ENCODE results near the gene MPRIP. TPM values are rescaled to one million over a fixed set of nuclear protein-coding genes. Genes with fewer than 3 reads are reported as not detected.

MPRIP gene
- total and polyA plus RNA-seq, 10 donors: 52.3 to 309 (median 131) TPM

DNA sequence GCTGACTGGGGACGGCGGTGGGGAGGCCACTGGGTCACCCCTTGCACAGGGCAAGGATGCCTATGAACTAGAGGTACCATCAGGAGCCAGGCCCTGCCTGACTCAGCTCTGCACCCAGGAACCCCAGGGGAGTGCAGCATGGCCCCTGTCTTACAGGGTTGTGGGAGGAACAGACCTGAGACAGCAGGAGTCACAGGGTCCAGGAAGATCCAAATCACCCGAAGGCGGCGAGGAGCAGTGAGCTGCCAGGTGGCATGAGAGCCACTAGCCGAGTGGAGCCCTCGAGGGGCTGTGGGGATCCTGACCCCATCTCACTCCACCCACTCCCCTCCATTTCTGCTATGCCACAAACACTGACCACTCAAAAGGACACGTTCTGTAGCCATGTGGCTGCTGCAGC is 133.1 kb downstream of the MPRIP start:
- Histone ChIP-seq H3K4me1 (peaks cover 22 to 98% (median 60%) of the 10 kb centered on the region in 6 donors), H3K9me3 (no peaks in the 10 kb centered on the region), H3K4me3 (no peak overlapping the region), H3K27ac (peak overlapping the region in 7 of 8 donors; percentile 9 to 78 (median 69)), H3K36me3 (peaks cover 0 to 100% (median 89%) of the 10 kb centered on the region in 6 donors), H3K27me3 (replicated peaks in 1 of 7) (no peaks in the 10 kb centered on the region)
- intact Hi-C loops (cut with DNase I; ENCODE audit: low total_unique reads): loop anchor here (10.0 kb wide), 1 partner anchor 59 kb away; the partner anchor contains the start of gene FLCN
- no peak for DNase-seq
- TF ChIP-seq, protein P1, sequence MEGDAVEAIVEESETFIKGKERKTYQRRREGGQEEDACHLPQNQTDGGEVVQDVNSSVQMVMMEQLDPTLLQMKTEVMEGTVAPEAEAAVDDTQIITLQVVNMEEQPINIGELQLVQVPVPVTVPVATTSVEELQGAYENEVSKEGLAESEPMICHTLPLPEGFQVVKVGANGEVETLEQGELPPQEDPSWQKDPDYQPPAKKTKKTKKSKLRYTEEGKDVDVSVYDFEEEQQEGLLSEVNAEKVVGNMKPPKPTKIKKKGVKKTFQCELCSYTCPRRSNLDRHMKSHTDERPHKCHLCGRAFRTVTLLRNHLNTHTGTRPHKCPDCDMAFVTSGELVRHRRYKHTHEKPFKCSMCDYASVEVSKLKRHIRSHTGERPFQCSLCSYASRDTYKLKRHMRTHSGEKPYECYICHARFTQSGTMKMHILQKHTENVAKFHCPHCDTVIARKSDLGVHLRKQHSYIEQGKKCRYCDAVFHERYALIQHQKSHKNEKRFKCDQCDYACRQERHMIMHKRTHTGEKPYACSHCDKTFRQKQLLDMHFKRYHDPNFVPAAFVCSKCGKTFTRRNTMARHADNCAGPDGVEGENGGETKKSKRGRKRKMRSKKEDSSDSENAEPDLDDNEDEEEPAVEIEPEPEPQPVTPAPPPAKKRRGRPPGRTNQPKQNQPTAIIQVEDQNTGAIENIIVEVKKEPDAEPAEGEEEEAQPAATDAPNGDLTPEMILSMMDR (IDR thresholded peaks at IDR 0.05 in 8 of 11, conservative IDR thresholded peaks at IDR 0.05 in 3 of 11): no peak
- no peak for TF ChIP-seq POLR2A (IDR thresholded peaks at IDR 0.05)
- TF ChIP-seq POLR2AphosphoS5 (IDR thresholded peaks at IDR 0.05): no peak
- WGBS, 5 donors: 82 to 97% (median 90%) methylated on average over 3 to 8 of the region's 8 CpGs

DNA sequence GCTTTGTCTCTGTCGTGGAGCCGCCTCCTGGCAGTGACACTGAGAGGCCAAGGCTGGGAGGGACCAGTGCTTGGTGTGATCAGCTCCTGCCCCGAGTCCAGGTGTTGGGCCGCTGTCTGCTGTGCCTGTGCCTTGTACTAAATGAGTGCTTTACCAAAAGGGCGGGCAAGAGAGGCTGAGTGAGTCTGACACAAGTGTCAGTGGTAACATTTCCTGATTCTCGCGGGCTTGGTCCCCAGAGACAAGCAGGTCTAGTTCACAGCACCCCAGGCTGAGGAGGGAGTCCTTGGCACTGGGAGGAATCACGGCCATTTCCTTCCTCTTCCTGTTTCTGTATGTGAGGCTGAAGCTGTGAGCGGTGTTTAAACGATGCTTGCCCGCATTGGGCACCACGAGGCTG is 133.7 kb downstream of the MPRIP start:
- H3K27ac ChIP-seq: peak overlapping the region; percentile 9 to 78 (median 69)
- H3K36me3 ChIP-seq: peaks cover 0 to 100% (median 95%) of the 10 kb centered on the region in 6 donors
- peak overlapping the region in 1 of 8 donors; percentile 18 for H3K4me3 ChIP-seq
- intact Hi-C loops (cut with DNase I; ENCODE audit: low total_unique reads): loop anchor here (10.0 kb wide), 1 partner anchor 59 kb away; the partner anchor contains the start of gene FLCN
- TF ChIP-seq, protein P1 (IDR thresholded peaks at IDR 0.05 in 8 of 11, conservative IDR thresholded peaks at IDR 0.05 in 3 of 11): no peak
- TF ChIP-seq POLR2A (IDR thresholded peaks at IDR 0.05) (no peak), POLR2AphosphoS5 (IDR thresholded peaks at IDR 0.05) (peak in 2 of 3 donors; percentile 76 to 81)
- 28 to 60% (median 46%) methylated on average over 8 to 12 of the region's 12 CpGs for WGBS, 5 donors
- H3K27me3 ChIP-seq (replicated peaks in 1 of 7): no peaks in the 10 kb centered on the region
- H3K9me3 ChIP-seq: no peaks in the 10 kb centered on the region
- no peak for DNase-seq
- peaks cover 16 to 98% (median 55%) of the 10 kb centered on the region in 6 donors for H3K4me1 ChIP-seq

DNA sequence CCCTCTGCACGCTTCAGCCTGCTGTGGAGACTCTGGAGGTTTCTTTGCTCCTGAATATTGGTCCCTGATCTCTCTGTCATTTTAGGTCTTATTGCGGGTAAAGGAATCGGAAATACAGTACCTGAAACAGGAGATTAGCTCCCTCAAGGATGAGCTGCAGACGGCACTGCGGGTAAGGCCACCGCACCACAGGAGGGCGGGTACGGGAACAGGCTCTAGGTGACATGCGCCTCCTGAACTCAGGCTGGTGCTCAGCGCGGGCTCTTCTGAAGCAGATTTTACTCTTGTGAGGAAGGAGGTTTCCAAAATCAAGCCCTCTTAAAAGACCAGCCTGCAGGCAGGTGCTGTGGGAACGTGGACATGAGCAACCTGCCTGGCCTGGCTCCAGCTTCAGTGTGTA is 134.1 kb downstream of the MPRIP start:
- no peak for TF ChIP-seq POLR2AphosphoS5 (IDR thresholded peaks at IDR 0.05)
- Histone ChIP-seq H3K27ac (peak overlapping the region; percentile 14 to 78 (median 69)), H3K4me3 (peak overlapping the region in 1 of 8 donors; percentile 18), H3K4me1 (peaks cover 17 to 98% (median 54%) of the 10 kb centered on the region in 6 donors), H3K27me3 (replicated peaks in 1 of 7) (no peaks in the 10 kb centered on the region), H3K9me3 (no peaks in the 10 kb centered on the region), H3K36me3 (peaks cover 0 to 100% (median 95%) of the 10 kb centered on the region in 6 donors)
- 75 to 84% (median 79%) methylated on average over 11 to 12 of the region's 12 CpGs for WGBS, 5 donors
- no peak for DNase-seq
- intact Hi-C loops (cut with DNase I; ENCODE audit: low total_unique reads): loop anchor here (10.0 kb wide), 1 partner anchor 58 kb away; the partner anchor contains the start of gene FLCN

DNA sequence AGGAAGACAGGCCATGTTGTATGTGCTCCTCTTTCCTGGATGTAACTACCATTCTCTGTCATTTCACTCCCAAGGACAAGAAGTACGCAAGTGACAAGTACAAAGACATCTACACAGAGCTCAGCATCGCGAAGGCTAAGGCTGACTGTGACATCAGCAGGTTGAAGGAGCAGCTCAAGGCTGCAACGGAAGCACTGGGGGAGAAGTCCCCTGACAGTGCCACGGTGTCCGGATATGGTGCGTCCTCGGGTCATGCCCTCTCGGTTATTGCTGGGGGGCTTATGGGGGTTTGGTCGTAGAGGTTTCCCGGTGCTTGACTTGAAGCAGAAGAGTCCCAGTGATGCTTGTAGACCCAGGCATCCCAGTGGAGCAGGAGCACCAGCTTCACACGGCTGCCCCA is 134.9 kb downstream of the MPRIP start:
- peaks cover 0 to 100% (median 93%) of the 10 kb centered on the region in 6 donors for H3K36me3 ChIP-seq
- DNase-seq: no peak
- H3K4me3 ChIP-seq: no peak overlapping the region
- TF ChIP-seq POLR2AphosphoS5 (IDR thresholded peaks at IDR 0.05) (peak in 1 of 3 donors; percentile 21), POLR2A (IDR thresholded peaks at IDR 0.05) (no peak)
- intact Hi-C loops (cut with DNase I; ENCODE audit: low total_unique reads): loop anchor here (10.0 kb wide), 1 partner anchor 58 kb away; the partner anchor contains the start of gene FLCN
- peaks cover 20 to 100% (median 53%) of the 10 kb centered on the region in 6 donors for H3K4me1 ChIP-seq
- 84 to 98% (median 85%) methylated on average over 8 to 12 of the region's 12 CpGs for WGBS, 5 donors
- H3K27ac ChIP-seq: peak overlapping the region in 7 of 8 donors; percentile 14 to 78 (median 69)
- no peaks in the 10 kb centered on the region for H3K27me3 ChIP-seq (replicated peaks in 1 of 7)
- no peaks in the 10 kb centered on the region for H3K9me3 ChIP-seq

DNA sequence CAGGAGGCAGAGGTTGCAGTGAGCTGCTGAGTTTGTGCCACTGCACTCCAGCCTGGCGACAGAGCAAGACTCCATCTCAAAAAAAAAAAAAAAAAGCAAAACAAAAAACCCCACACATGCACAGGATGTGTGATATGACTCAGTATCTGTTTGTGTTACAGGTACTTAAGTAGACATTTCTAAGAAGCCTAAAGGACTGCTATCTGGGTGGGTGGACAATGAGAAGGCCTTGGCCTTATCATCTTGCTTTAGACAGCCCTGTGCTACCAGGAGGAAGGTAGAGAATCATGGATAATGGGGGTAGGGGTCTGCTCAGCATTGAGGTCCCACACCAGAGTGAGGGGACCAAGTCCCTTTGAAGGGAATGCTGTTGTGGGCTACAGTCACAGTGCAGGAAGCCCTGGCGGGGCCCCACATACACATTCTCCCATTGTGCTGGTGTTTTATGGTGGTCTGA is 137.1 kb downstream of the MPRIP start:
- Histone ChIP-seq H3K27me3 (replicated peaks in 1 of 7) (no peaks in the 10 kb centered on the region), H3K4me1 (peaks cover 12 to 98% (median 48%) of the 10 kb centered on the region in 6 donors), H3K27ac (peak overlapping the region; percentile 20 to 78 (median 49)), H3K9me3 (no peaks in the 10 kb centered on the region), H3K4me3 (no peak overlapping the region), H3K36me3 (peaks cover 0 to 100% (median 88%) of the 10 kb centered on the region in 6 donors)
- WGBS, 5 donors: 72 to 88% (median 75%) methylated on average over 2 of the region's 2 CpGs
- TF ChIP-seq, protein P1 (IDR thresholded peaks at IDR 0.05 in 8 of 11, conservative IDR thresholded peaks at IDR 0.05 in 3 of 11): no peak
- TF ChIP-seq POLR2A (IDR thresholded peaks at IDR 0.05) (no peak), POLR2AphosphoS5 (IDR thresholded peaks at IDR 0.05) (no peak)
- no peak for DNase-seq
- intact Hi-C loops (cut with DNase I; ENCODE audit: low total_unique reads): loop anchor here (10.0 kb wide), 1 partner anchor 55 kb away; the partner anchor contains the start of gene FLCN
